ENCODE data around the gene GRIN2C.

GRIN2C gene

GRCh38 chr17:74848656-74849399 is 10.9 kb downstream of the GRIN2C start:
- no peak for DNase-seq (ENCODE audit: low read depth, low spot score)

GRCh38 chr17:74846621-74847020 is 13.1 kb downstream of the GRIN2C start:
- no peak for DNase-seq (ENCODE audit: low read depth, low spot score)

GRCh38 chr17:74843352-74843627 is 16.4 kb downstream of the GRIN2C start:
- no peak for DNase-seq (ENCODE audit: low read depth, low spot score)

GRCh38 chr17:74842599-74843351 is 16.9 kb downstream of the GRIN2C start:
- DNase-seq (ENCODE audit: low read depth, low spot score) = no peak

GRCh38 chr17:74842146-74842598 is 17.5 kb downstream of the GRIN2C start:
- no peak for DNase-seq (ENCODE audit: low read depth, low spot score)

GRCh38 chr17:74840989-74841666 is 18.6 kb downstream of the GRIN2C start:
- DNase-seq (ENCODE audit: low read depth, low spot score) = no peak

GRCh38 chr17:74839990-74840852 is 19.5 kb downstream of the GRIN2C start:
- no peak for DNase-seq (ENCODE audit: low read depth, low spot score)

GRCh38 chr17:74838274-74838673 is 21.4 kb downstream of the GRIN2C start:
- no peak for DNase-seq (ENCODE audit: low read depth, low spot score)

GRCh38 chr17:74836691-74837467 is 22.8 kb downstream of the GRIN2C start:
- no peak for DNase-seq (ENCODE audit: low read depth, low spot score)

- DNase-seq (ENCODE audit: low read depth, low spot score) = no peak
These were observed 23.5 kb downstream of the GRIN2C start for GRCh38 chr17:74836191-74836590.

GRCh38 chr17:74833501-74834377 is 25.9 kb downstream of the GRIN2C start:
- no peak for DNase-seq (ENCODE audit: low read depth, low spot score)

GRCh38 chr17:74832421-74832820 is 27.3 kb downstream of the GRIN2C start:
- no peak for DNase-seq (ENCODE audit: low read depth, low spot score)

- no peak for DNase-seq (ENCODE audit: low read depth, low spot score)
These were observed 28.1 kb downstream of the GRIN2C start for GRCh38 chr17:74831444-74832146.

- DNase-seq (ENCODE audit: low read depth, low spot score) = no peak
These were observed 28.8 kb downstream of the GRIN2C start for GRCh38 chr17:74830861-74831260.

- DNase-seq (ENCODE audit: low read depth, low spot score) = no peak
These were observed 31.9 kb downstream of the GRIN2C start for GRCh38 chr17:74827800-74828199.

- DNase-seq (ENCODE audit: low read depth, low spot score) = no peak
These were observed 33.5 kb downstream of the GRIN2C start for GRCh38 chr17:74825952-74826719.

GRCh38 chr17:74824961-74825627 is 34.6 kb downstream of the GRIN2C start:
- no peak for DNase-seq (ENCODE audit: low read depth, low spot score)

GRCh38 chr17:74822939-74823367 is 36.7 kb downstream of the GRIN2C start:
- no peak for DNase-seq (ENCODE audit: low read depth, low spot score)
